ENCODE data around the gene COL10A1. TPM values are rescaled to one million over a fixed set of nuclear protein-coding genes. Genes with fewer than 3 reads are reported as not detected.
A peak's percentile ranks its signal among the peaks of the same experiment; 100 is the strongest.

Gene COL10A1
- total RNA-seq, 3 donors from 2014 or later (not counting 1 experiment from before 2014, with no cell fraction given), result not detected

- ATAC-seq (peak in 1 of 3 donors; percentile 17), DNase-seq (no peak)
- TF ChIP-seq CTCF (IDR thresholded peaks at IDR 0.05), result no peak
- H3K9me3 ChIP-seq (ENCODE audit: control insufficient read depth, insufficient read depth, low read length), result no peaks in the 10 kb centered on the region
- H3K36me3 ChIP-seq (ENCODE audit: control insufficient read depth, insufficient read depth, low read length), result no peaks in the 10 kb centered on the region
- WGBS (ENCODE audit: insufficient coverage), result 36% methylated on average over 1 of the region's 2 CpGs
- Mint-ChIP-seq H3K27ac (no peak overlapping the region), H3K9me3 (no peaks in the 10 kb centered on the region), H3K36me3 (no peaks in the 10 kb centered on the region), H3K4me3 (no peak overlapping the region), H3K4me1 (peaks cover 6 to 7% of the 10 kb centered on the region in 2 donors), H3K27me3 (ENCODE audit: low read depth in 2 of 2) (peaks cover 0 to 3% of the 10 kb centered on the region in 2 donors)
- peaks cover 8% of the 10 kb centered on the region for H3K4me1 ChIP-seq (ENCODE audit: control insufficient read depth, insufficient read depth, low read length)
- no peak overlapping the region for H3K4me3 ChIP-seq (ENCODE audit: low read length)
- H3K27ac ChIP-seq (ENCODE audit: low read length), result no peak overlapping the region
- intact Hi-C loops (cut with micrococcal nuclease), result no loop called here
- no peaks in the 10 kb centered on the region for H3K27me3 ChIP-seq (ENCODE audit: control insufficient read depth, insufficient read depth, low read length)
Measured at GRCh38 chr6:116090251-116090650, 35.7 kb downstream of the COL10A1 start.

DNA sequence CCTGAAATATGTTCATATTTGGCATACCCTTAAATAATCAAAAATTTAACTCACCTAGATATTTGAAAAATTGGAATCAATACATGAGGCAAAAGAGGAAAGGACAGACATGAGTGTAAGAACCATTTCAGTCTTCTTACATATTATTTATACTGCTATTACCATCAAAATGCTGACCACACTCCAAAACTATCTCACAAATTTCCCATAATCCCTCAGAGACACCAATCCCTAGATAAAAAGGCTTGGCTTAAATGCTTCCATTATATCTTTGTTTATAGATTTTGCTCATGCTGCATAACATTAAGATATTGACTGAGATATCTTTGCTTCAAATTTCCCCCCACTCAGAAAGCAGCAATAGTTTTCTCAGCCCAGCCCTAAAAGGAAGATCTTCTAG is 37.0 kb downstream of the COL10A1 start:
- intact Hi-C loops (cut with micrococcal nuclease), result no loop called here
- peaks cover 0 to 6% of the 10 kb centered on the region in 2 donors for H3K27me3 Mint-ChIP-seq (ENCODE audit: low read depth in 2 of 2)
- H3K4me3 ChIP-seq (ENCODE audit: low read length), result no peak overlapping the region
- H3K9me3 Mint-ChIP-seq, result no peaks in the 10 kb centered on the region
- no peaks in the 10 kb centered on the region for H3K9me3 ChIP-seq (ENCODE audit: control insufficient read depth, insufficient read depth, low read length)
- ATAC-seq (no peak), DNase-seq (no peak)
- H3K4me3 Mint-ChIP-seq, result no peak overlapping the region
- H3K4me1 Mint-ChIP-seq, result peaks cover 6 to 7% of the 10 kb centered on the region in 2 donors
- no peak for TF ChIP-seq CTCF (IDR thresholded peaks at IDR 0.05)
- no peak overlapping the region for H3K27ac ChIP-seq (ENCODE audit: low read length)
- H3K36me3 Mint-ChIP-seq, result no peaks in the 10 kb centered on the region
- no peaks in the 10 kb centered on the region for H3K27me3 ChIP-seq (ENCODE audit: control insufficient read depth, insufficient read depth, low read length)
- H3K36me3 ChIP-seq (ENCODE audit: control insufficient read depth, insufficient read depth, low read length), result no peaks in the 10 kb centered on the region
- H3K4me1 ChIP-seq (ENCODE audit: control insufficient read depth, insufficient read depth, low read length), result peaks cover 8% of the 10 kb centered on the region
- no peak overlapping the region for H3K27ac Mint-ChIP-seq

DNA sequence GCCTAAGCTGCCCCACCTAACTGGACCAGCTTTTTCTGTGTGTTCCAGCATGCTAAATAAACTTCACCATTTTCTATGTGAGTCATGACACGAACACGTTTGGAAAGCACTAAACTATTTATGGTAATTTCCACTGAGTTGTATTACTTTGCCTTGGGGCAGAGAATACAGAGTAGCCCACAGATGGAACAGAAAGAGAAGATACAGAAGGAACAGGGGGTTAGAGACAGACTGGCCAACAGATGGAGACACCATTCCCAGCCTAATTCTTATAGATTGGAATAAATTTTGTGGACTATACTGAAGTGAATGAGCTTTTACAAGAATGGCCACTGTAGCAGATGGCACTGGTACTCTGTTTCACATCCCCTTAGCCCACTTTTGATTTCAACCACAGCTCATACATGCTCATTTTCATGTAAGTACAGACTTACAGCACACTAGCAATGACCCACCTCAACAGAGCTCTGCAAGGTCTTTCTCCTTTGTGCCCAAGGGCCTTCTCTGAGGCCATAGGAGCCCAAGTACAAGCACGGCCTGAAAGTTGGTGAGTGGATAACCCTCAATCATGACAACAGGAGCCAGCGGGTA is 38.4 kb downstream of the COL10A1 start:
- no peak for DNase-seq
- Histone ChIP-seq H3K27ac (ENCODE audit: low read length) (no peak overlapping the region), H3K4me3 (ENCODE audit: low read length) (no peak overlapping the region), H3K27me3 (ENCODE audit: control insufficient read depth, insufficient read depth, low read length) (no peaks in the 10 kb centered on the region), H3K9me3 (ENCODE audit: control insufficient read depth, insufficient read depth, low read length) (no peaks in the 10 kb centered on the region), H3K36me3 (ENCODE audit: control insufficient read depth, insufficient read depth, low read length) (no peaks in the 10 kb centered on the region), H3K4me1 (ENCODE audit: control insufficient read depth, insufficient read depth, low read length) (peaks cover 8% of the 10 kb centered on the region)
- Mint-ChIP-seq H3K4me1 (peaks cover 6 to 7% of the 10 kb centered on the region in 2 donors), H3K4me3 (no peak overlapping the region), H3K27me3 (ENCODE audit: low read depth in 2 of 2) (peaks cover 10 to 13% of the 10 kb centered on the region in 2 donors), H3K36me3 (no peaks in the 10 kb centered on the region), H3K9me3 (no peaks in the 10 kb centered on the region), H3K27ac (no peak overlapping the region)
- no peak for ATAC-seq
- 76% methylated on average over 4 of the region's 4 CpGs for WGBS (ENCODE audit: insufficient coverage)
- TF ChIP-seq CTCF (IDR thresholded peaks at IDR 0.05), result no peak
- intact Hi-C loops (cut with micrococcal nuclease), result no loop called here

GRCh38 chr6:116084284-116084683 is 41.6 kb downstream of the COL10A1 start:
- Histone ChIP-seq H3K4me1 (ENCODE audit: control insufficient read depth, insufficient read depth, low read length) (peaks cover 3% of the 10 kb centered on the region), H3K27me3 (ENCODE audit: control insufficient read depth, insufficient read depth, low read length) (no peaks in the 10 kb centered on the region), H3K9me3 (ENCODE audit: control insufficient read depth, insufficient read depth, low read length) (no peaks in the 10 kb centered on the region), H3K36me3 (ENCODE audit: control insufficient read depth, insufficient read depth, low read length) (no peaks in the 10 kb centered on the region), H3K27ac (ENCODE audit: low read length) (no peak overlapping the region), H3K4me3 (ENCODE audit: low read length) (no peak overlapping the region)
- ATAC-seq (no peak), DNase-seq (no peak)
- H3K36me3 Mint-ChIP-seq, result no peaks in the 10 kb centered on the region
- 93% methylated on average over 2 of the region's 2 CpGs for WGBS (ENCODE audit: insufficient coverage)
- H3K27me3 Mint-ChIP-seq (ENCODE audit: low read depth in 2 of 2), result peaks cover 20 to 21% of the 10 kb centered on the region in 2 donors
- H3K4me3 Mint-ChIP-seq, result no peak overlapping the region
- intact Hi-C loops (cut with micrococcal nuclease), result no loop called here
- no peaks in the 10 kb centered on the region for H3K4me1 Mint-ChIP-seq
- no peak overlapping the region for H3K27ac Mint-ChIP-seq
- TF ChIP-seq CTCF (IDR thresholded peaks at IDR 0.05), result no peak
- no peaks in the 10 kb centered on the region for H3K9me3 Mint-ChIP-seq
